GM12873 (cell line): ENCODE measurements around the gene LRFN2.

Experiments
- CTCF ChIP-seq: IDR thresholded peaks from 2 replicates; pipeline ENCODE4 v1.5.1; 2012; ENCODE audit warnings: low read depth, mild to moderate bottlenecking, moderate library complexity, low read length, control low read depth; ENCODE audit not compliant: insufficient read depth; ENCODE audit errors: missing control alignments

Gene LRFN2

GRCh38 chr6:40395698-40396076 lies 191.5 kb downstream of the LRFN2 start:
- TF ChIP-seq CTCF: no peak

GRCh38 chr6:40395066-40395697 lies 192.0 kb downstream of the LRFN2 start:
- TF ChIP-seq CTCF: no peak

- no peak for TF ChIP-seq CTCF
Measured at GRCh38 chr6:40394381-40394780, 192.8 kb downstream of the LRFN2 start.

- TF ChIP-seq CTCF: no peak
Measured at GRCh38 chr6:40393641-40394040, 193.5 kb downstream of the LRFN2 start.

DNA sequence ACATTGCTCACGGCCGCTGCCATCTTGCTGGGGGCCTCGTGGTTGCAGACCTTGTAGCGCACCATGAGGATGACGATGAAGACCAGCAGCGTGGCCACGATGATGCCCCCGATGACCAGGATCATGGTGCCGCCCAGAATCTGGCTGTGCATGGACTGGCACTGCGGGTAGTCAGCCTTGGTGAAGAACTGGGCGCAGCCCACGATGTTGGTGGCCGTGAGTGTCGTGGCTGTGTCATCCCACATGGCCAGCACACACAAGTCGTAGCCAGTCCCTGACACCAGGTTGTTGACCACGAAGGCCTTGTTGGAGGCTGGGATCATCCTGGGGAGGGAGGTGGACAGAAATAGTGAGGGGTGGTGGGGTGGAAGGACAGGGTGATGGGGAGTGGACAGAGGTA lies 194.6 kb downstream of the LRFN2 start:
- no peak for TF ChIP-seq CTCF

DNA sequence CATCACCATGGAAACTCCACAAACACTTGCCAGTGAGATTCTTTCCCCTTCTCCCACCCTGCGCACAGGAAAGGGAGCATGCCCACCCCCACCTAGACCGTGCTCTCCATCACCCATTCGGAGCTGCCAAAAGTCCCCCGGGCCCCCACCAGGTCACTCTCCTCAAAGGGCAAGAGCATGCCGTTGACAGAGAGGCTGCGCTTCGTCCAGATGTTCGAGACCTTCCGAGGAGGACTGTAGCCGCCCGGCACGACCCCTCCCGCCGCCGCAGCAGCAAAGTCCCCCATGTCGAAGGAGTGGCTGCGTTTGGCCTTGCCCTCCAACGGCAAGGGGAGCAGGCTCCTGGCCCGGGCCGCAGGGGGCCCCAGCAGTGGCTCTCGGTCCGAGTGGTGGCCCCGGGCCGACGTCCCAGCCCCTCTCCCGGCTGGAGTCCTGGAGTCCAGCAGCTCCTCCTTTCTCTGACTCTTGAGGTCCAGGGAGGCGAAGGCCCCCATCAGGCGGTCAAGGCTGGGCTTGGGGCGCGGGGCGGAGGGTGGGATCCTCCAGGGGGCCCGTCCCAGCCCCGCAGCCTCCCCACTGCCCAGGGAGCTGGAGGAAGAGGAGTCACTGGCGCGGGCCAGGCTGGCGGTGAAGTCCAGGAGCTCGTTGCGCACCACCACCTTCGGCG lies 195.2 kb downstream of the LRFN2 start:
- no peak for TF ChIP-seq CTCF

DNA sequence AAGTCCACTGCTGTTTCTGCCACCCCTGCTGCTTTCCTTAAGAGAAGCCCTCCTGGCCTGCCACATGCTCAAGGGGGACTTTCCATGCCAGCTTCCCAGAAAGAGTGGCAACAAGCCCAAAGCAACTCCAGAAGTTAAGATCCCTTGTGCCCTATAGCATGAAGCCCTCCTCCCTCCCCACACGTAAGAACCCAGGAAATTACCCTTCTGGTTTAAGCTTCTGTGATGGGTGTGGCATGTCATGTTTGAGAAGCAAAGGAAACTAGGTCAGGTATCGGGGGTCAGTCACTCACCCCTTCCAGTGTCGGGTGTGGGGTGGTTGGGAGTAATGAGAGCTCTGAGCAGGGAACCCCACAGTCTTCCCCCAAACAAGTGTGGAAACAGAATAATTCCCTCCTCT lies 196.1 kb downstream of the LRFN2 start:
- TF ChIP-seq CTCF: no peak
